HG03439 (cell line): Measurements from ENCODE around the gene IFNL3.

Experiments
- ATAC-seq: cut with Tn5 transposase; IDR thresholded peaks from one replicate; pipeline ENCODE4 v1.9.1; 2021; ENCODE audit warnings: mild to moderate bottlenecking, moderate library complexity; ENCODE audit not compliant: unreplicated experiment

Gene IFNL3

GRCh38 chr19:39194832-39195542 is 49.8 kb downstream of the IFNL3 start:
- ATAC-seq, result no peak

GRCh38 chr19:39193803-39194202 is 51.0 kb downstream of the IFNL3 start:
- no peak for ATAC-seq
